ENCODE data around the gene LILRA6.

GRCh38 chr19:54262470-54262869, 19.9 kb upstream of the LILRA6 start:
- no peak for TF ChIP-seq EZH2phosphoT487 (IDR thresholded peaks at IDR 0.05; ENCODE audit: low read depth)
- no peak for TF ChIP-seq CTCF (IDR thresholded peaks at IDR 0.05; ENCODE audit: low read depth, low read length)

Data from OCI-LY3 (cell line).